HG02588 (cell line): Measurements from ENCODE around the gene UPK3BL2.
A peak's percentile ranks its signal among the peaks of the same experiment; 100 is the strongest.
"Not testable (repeated sequence)": the region's sequence is repeated elsewhere in the genome, so short reads cannot be mapped to it uniquely, and the experiment has no call there.

ENCODE experiments used
- ATAC-seq: cut with Tn5 transposase; IDR thresholded peaks from one replicate; pipeline ENCODE4 v1.9.1; 2021; ENCODE audit warnings: mild to moderate bottlenecking, moderate library complexity; ENCODE audit not compliant: unreplicated experiment

UPK3BL2 gene

DNA sequence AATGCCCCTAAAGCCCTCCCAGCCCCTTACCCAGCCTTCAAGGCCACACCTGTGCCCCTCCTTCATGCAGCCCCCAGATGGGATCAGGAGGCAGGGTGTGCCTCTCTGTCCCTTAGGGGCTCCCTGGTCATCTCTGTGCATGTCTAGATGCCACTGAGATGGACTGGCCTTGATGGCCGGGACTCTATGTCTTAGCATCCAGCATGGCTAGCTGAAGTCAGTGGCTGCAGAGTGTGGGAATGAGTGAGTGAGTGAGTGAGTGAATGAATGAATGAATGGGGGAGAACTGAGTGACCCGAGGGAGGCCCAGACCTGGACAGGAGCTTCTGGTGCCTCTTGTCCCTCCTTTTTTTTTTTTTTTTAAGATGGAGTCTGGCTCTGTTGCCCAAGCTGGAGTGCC, 11.4 kb downstream of the UPK3BL2 start:
- ATAC-seq: not testable (repeated sequence)

GRCh38 chr7:102531583-102531982, 11.9 kb downstream of the UPK3BL2 start:
- not testable (repeated sequence) for ATAC-seq

GRCh38 chr7:102527822-102528793, 15.4 kb downstream of the UPK3BL2 start:
- ATAC-seq: not testable (repeated sequence)

GRCh38 chr7:102527182-102527581, 16.3 kb downstream of the UPK3BL2 start:
- ATAC-seq: not testable (repeated sequence)

DNA sequence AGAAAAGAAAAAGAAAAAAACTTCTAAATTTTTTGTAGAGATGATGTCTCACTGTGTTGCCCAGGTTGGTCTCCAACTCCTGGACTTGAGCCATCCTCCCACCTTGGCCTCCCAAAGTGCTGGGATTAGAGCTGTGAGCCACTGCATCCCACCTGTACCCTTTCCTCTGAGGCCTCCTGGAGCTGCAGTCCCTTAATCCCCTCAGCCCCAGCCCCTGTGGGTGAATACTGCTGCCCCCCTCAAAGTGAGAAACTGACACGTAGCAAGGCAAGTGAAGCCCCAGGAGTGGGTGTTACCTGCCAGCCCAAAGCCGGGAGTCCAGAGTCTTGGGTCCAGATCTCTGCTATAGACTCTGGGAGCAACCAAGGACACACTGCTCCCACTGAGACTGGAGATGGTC, 18.7 kb downstream of the UPK3BL2 start:
- ATAC-seq: not testable (repeated sequence)

DNA sequence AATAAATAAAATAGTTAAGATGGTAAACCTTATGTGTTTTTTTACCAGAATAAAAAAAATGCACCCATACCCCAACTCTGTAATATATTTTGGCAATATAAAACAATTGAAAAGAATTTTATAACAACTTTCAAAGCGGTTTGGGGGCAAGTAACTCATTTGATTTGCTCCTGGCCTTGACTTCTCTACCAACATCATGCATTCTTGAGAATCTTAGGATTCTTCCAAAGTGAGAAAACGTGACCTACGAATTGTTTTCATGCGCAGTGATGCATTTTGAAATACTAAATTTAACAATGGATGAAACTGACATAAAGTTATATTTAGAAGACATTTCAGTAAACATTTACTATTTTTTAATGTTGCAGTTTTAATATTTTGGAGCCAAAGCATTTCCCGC, 22.7 kb downstream of the UPK3BL2 start:
- ATAC-seq: not testable (repeated sequence)

- ATAC-seq: peak; percentile 80
These were observed 25.8 kb downstream of the UPK3BL2 start, which contains the start of gene RASA4B for GRCh38 chr7:102517550-102518147. Gene RASA4B (minus strand): TSS chr7:102517777. CDS start chr7:102517710, 67 bp downstream.

GRCh38 chr7:102516951-102517350, 26.5 kb downstream of the UPK3BL2 start:
- not testable (repeated sequence) for ATAC-seq

DNA sequence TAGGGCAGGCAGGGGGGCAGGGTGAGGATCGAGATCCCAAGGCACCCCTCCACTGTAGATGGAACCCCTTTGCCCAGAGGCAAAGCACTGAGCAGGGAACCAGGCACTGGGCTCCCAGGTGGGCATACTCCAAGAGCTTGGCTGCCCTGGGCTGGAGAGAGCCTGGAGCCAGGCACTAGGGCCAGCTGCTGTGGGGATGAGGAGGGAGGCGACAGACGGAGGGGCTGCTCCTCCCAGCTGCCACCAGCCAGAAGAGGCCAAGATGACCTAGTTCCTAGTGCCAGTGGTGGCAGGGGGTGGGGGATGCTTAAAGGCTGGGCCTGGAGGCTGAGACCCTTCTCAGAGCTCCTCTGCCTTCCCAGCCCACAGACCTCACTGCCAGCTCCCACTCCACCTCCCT, 27.6 kb downstream of the UPK3BL2 start:
- not testable (repeated sequence) for ATAC-seq

- ATAC-seq: peak; percentile 60
These were observed 28.4 kb downstream of the UPK3BL2 start for GRCh38 chr7:102514881-102515721.

DNA sequence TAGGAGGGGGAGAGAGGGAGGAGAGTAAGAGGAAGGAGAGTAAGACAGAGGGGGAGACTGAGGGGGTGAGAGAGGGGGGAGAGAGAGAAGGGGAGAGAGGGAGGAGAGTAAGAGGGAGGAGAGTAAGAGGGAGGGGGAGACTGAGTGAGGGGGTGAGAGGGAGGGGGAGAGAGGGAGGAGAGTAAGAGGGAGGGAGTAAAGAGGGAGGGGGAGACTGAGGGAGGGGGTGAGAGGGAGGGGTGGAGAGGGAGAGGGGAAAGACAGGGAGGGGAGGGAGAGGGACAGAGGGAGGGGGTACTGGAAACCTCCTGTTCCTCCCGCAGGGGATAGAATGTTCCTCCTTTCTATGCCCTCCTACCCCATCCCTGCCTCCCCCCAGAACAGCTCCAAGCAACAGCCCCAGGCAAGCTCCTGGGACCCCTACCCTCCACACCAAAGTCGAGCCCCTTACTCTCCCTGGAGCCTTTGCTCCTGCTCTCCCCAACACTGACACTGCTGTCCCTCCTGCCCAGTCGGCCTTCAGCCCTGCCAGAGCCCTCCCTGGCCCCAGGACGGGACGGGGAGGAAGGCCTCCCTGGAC, 30.8 kb downstream of the UPK3BL2 start:
- not testable (repeated sequence) for ATAC-seq

DNA sequence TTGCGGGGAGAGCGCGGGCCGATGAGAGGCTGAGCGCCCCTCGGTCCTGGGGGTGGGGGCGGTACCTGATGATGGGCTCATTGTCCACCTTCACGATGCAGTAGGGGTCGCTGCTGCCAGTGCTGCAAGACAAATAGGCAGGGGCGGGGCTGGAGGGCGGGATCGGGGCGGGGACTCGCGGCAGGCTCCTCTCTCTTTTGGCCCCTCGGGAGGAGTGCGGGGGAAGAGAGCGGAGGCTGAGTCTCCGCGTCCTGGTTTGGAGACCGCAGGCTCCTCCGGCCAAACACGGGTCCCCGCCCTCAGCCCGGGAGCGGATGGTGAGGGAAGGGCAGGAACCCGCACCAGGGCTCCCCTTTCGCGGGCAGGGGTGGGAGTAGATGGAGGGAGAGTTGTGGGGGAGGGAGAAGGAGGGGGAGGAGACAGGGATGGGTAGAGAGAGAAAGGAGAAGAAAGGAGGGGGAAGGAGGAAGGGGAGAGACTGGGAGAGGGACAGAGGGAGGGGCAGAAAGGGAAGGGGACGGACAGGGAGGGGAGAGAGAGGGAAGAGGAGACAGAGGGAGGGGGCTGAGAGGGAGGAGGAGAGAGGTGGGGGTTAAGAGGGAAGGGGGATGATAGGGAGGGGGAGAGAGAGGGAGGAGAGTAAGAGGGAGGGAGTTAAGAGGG, 31.5 kb downstream of the UPK3BL2 start:
- ATAC-seq: peak; percentile 40

DNA sequence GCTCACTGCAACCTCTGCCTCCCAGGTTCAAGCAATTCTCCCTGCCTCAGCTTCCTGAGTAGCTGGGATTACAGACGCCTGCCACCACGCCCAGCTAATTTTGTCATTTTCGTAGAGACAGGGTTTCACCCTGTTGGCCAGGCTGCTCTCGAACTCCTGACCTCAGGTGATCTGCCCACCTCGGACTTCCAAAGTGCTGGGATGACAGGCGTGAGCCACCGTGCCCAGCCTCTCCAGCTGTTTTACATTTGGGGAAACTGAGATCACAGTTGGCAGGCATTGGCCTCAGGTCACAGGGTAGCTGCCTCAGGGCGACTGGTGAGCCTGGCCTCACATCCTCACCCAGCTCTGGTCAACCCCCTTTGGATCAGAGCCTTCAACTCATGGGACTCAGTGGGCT, 32.9 kb downstream of the UPK3BL2 start:
- ATAC-seq: not testable (repeated sequence)

DNA sequence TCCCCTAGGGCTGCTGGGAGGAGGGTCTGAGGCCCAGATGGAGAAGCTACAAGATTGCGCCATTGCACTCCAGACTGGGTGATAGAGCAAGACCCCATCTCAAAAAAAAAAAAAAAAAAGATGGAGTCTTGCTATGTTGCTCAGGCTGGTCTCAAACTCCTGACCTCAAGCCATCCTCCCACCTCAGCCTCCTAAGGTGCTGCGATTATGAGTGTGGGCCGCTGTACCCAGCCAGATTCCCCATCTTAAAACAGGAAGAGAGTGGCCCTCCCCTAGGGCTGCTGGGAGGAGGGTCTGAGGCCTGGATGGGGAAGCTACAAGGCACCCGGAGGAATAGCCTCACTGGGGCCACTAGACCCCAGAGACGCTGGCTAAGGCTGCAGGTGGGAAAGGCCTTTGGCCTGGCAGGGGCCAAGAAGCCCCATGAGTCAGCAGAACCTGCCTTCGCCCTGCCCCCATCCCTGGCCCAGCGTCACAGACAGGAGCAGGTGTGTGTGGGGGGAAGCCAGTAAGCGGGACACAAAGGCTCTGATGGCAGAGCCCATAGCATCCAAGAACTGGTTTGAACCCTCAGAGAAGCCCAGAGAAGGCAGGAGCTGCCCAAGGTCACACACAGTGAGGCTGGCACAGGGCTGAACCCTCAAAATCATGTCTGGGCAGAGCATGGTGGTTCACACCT, 35.9 kb downstream of the UPK3BL2 start:
- ATAC-seq: not testable (repeated sequence)

DNA sequence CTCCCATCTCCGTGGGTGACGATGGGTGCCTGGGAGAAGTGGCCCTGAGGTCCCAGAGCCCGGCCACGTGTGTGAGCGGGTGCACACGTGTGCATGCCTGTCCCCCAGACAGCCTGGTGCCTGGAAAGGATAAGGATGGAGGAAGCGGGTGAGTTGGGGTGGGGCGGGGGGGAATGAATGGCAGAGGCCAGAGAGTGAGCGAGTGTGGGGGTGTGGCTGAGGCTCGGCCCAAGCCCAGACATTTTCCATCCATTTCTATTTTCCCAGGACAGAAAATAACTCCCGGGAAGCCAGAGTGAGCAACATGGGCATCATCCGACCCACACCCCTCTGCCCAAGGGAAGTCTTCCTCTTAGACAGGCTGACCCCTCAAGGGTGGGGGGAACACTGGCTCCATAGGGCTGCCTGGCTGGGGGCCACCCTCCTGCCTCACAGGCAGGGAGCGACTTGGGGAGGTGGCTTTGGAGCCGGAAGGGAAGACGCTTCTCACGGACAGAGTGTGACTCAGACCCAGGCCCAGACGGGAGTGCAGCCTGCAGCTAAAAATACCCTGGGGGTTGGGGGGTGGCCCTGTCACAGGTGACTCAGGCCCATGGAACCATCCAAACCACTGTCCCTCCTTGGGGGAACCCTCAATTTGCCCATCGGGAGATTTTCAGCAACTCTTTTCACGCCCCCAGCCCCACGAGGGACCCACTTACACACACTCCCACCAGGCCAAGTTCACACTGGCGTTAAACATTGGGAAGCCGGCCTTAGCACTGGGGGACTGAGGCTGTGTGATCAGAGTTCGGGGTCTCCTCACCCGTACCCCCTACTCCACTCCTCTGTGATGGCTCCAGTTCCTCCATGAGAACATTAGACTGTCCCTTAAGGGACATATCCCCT, 38.0 kb downstream of the UPK3BL2 start:
- not testable (repeated sequence) for ATAC-seq

DNA sequence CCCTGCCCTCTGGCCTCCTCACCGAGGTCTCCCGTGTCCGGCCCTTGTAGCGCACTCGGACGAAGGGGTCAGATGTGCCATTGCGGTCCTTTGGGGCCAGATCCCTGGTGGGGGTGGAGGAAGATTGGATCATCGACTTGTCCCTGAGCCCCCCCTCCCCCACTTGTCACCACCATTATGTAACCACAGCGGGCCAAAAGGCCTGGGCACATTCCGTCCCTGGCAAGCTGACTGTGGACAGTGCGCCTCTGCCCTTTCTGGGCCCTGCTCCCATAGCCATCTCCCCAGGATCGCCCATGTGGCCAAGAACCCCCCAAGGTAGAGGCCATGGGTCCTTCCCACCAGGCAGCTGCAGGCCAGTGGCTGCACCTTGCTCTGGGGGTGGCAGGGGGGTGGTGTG, 40.4 kb downstream of the UPK3BL2 start:
- not testable (repeated sequence) for ATAC-seq

GRCh38 chr7:102498321-102498720, 45.2 kb downstream of the UPK3BL2 start:
- ATAC-seq: not testable (repeated sequence)

- not testable (repeated sequence) for ATAC-seq
These were observed 46.2 kb downstream of the UPK3BL2 start for GRCh38 chr7:102497308-102497707.
